Measurements from ENCODE around the gene TP53INP2.
"Not testable (repeated sequence)": the region's sequence is repeated elsewhere in the genome, so short reads cannot be mapped to it uniquely, and the experiment has no call there.

The TP53INP2 gene

GRCh38 chr20:34720266-34720665, 16.1 kb downstream of the TP53INP2 start:
- H3K9me3 ChIP-seq (ENCODE audit: control insufficient read depth, insufficient read depth, low read length): no peaks in the 10 kb centered on the region
- no peaks in the 10 kb centered on the region for H4K20me1 ChIP-seq (ENCODE audit: control insufficient read depth, insufficient read depth, low read depth, low read length)
- H3F3A ChIP-seq (ENCODE audit: control insufficient read depth, insufficient read depth): no peaks in the 10 kb centered on the region
- no peaks in the 10 kb centered on the region for H3K9me2 ChIP-seq (replicated peaks; ENCODE audit: control insufficient read depth, low read length)
- no peak overlapping the region for H3K27ac ChIP-seq (ENCODE audit: low read depth, low read length)
- H3K4me3 ChIP-seq (ENCODE audit: low read length): no peak overlapping the region
- H3K36me3 ChIP-seq (ENCODE audit: control insufficient read depth, low read length): peaks cover 9% of the 10 kb centered on the region; the same call in 1 of the 2 replicates
- no peaks in the 10 kb centered on the region for H3K27me3 ChIP-seq (ENCODE audit: control insufficient read depth, low read length)
- peaks cover 19% of the 10 kb centered on the region for H3K4me1 ChIP-seq (ENCODE audit: control insufficient read depth, low read length)
- no peaks in the 10 kb centered on the region for H3K79me2 ChIP-seq (ENCODE audit: control insufficient read depth, low read length)
- no peak for TF ChIP-seq EZH2phosphoT487 (IDR thresholded peaks at IDR 0.05; ENCODE audit: borderline replicate concordance, low read length)
- no peak for TF ChIP-seq CTCF (IDR thresholded peaks at IDR 0.05; ENCODE audit: low read depth, low read length, poor library complexity, severe bottlenecking)
- H3K4me2 ChIP-seq (ENCODE audit: low read length): no peak overlapping the region

GRCh38 chr20:34722560-34722959, 18.4 kb downstream of the TP53INP2 start:
- H4K20me1 ChIP-seq (ENCODE audit: control insufficient read depth, insufficient read depth, low read depth, low read length); H3K79me2 ChIP-seq (ENCODE audit: control insufficient read depth, low read length); H3K9me2 ChIP-seq (replicated peaks; ENCODE audit: control insufficient read depth, low read length); H3K27ac ChIP-seq (ENCODE audit: low read depth, low read length); H3F3A ChIP-seq (ENCODE audit: control insufficient read depth, insufficient read depth); H3K4me2 ChIP-seq (ENCODE audit: low read length); H3K9me3 ChIP-seq (ENCODE audit: control insufficient read depth, insufficient read depth, low read length); H3K27me3 ChIP-seq (ENCODE audit: control insufficient read depth, low read length); H3K4me3 ChIP-seq (ENCODE audit: low read length): not testable (repeated sequence)
- Histone ChIP-seq H3K4me1 (ENCODE audit: control insufficient read depth, low read length) (peaks cover 19% of the 10 kb centered on the region), H3K36me3 (ENCODE audit: control insufficient read depth, low read length) (peaks cover 18% of the 10 kb centered on the region)

GRCh38 chr20:34724172-34724571, 20.0 kb downstream of the TP53INP2 start:
- H3K79me2 ChIP-seq (ENCODE audit: control insufficient read depth, low read length): no peaks in the 10 kb centered on the region
- H3F3A ChIP-seq (ENCODE audit: control insufficient read depth, insufficient read depth): no peaks in the 10 kb centered on the region
- no peak overlapping the region for H3K4me3 ChIP-seq (ENCODE audit: low read length)
- peaks cover 15% of the 10 kb centered on the region for H3K36me3 ChIP-seq (ENCODE audit: control insufficient read depth, low read length)
- H3K27me3 ChIP-seq (ENCODE audit: control insufficient read depth, low read length): no peaks in the 10 kb centered on the region
- no peak overlapping the region for H3K4me2 ChIP-seq (ENCODE audit: low read length)
- H4K20me1 ChIP-seq (ENCODE audit: control insufficient read depth, insufficient read depth, low read depth, low read length): no peaks in the 10 kb centered on the region
- no peak overlapping the region for H3K27ac ChIP-seq (ENCODE audit: low read depth, low read length)
- no peaks in the 10 kb centered on the region for H3K9me3 ChIP-seq (ENCODE audit: control insufficient read depth, insufficient read depth, low read length)
- no peak for TF ChIP-seq EZH2phosphoT487 (IDR thresholded peaks at IDR 0.05; ENCODE audit: borderline replicate concordance, low read length)
- no peak for TF ChIP-seq CTCF (IDR thresholded peaks at IDR 0.05; ENCODE audit: low read depth, low read length, poor library complexity, severe bottlenecking)
- H3K9me2 ChIP-seq (replicated peaks; ENCODE audit: control insufficient read depth, low read length): no peaks in the 10 kb centered on the region
- H3K4me1 ChIP-seq (ENCODE audit: control insufficient read depth, low read length): peaks cover 14% of the 10 kb centered on the region

GRCh38 chr20:34729416-34729815, 25.3 kb downstream of the TP53INP2 start:
- no peaks in the 10 kb centered on the region for H3K27me3 ChIP-seq (ENCODE audit: control insufficient read depth, low read length)
- H4K20me1 ChIP-seq (ENCODE audit: control insufficient read depth, insufficient read depth, low read depth, low read length): no peaks in the 10 kb centered on the region
- no peak for TF ChIP-seq EZH2phosphoT487 (IDR thresholded peaks at IDR 0.05; ENCODE audit: borderline replicate concordance, low read length)
- no peak for TF ChIP-seq CTCF (IDR thresholded peaks at IDR 0.05; ENCODE audit: low read depth, low read length, poor library complexity, severe bottlenecking)
- no peak overlapping the region for H3K4me3 ChIP-seq (ENCODE audit: low read length)
- no peaks in the 10 kb centered on the region for H3K79me2 ChIP-seq (ENCODE audit: control insufficient read depth, low read length)
- H3F3A ChIP-seq (ENCODE audit: control insufficient read depth, insufficient read depth): no peaks in the 10 kb centered on the region
- H3K27ac ChIP-seq (ENCODE audit: low read depth, low read length): no peak overlapping the region
- no peaks in the 10 kb centered on the region for H3K9me3 ChIP-seq (ENCODE audit: control insufficient read depth, insufficient read depth, low read length)
- peaks cover 12% of the 10 kb centered on the region for H3K36me3 ChIP-seq (ENCODE audit: control insufficient read depth, low read length)
- H3K4me1 ChIP-seq (ENCODE audit: control insufficient read depth, low read length): no peaks in the 10 kb centered on the region
- no peak overlapping the region for H3K4me2 ChIP-seq (ENCODE audit: low read length)
- H3K9me2 ChIP-seq (replicated peaks; ENCODE audit: control insufficient read depth, low read length): no peaks in the 10 kb centered on the region
